Measurements from ENCODE around the gene PPM1N.

The PPM1N gene

DNA sequence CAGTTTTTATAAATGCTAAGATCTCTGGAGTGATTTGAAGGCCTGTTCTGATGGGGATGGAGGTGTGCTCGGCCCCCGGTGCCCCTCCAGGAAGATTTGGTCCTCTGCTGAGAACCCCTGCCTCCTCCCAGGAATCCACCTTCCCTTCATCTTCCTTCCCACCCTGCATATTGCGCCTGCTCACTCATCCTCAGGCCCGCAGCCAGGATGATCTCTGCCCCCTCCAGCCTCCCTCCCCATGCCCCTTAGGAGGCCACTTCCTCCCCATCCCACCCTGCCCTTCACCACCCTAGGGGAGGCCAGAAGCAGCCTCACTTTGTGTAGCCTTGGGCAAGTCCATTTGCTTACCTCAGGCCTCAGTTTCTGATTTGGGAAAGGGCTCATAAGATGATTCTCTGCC, 28.7 kb downstream of the PPM1N start:
- no peak overlapping the region for H3K4me3 ChIP-seq (ENCODE audit: low read depth, low read length)
- no peak for DNase-seq (ENCODE audit: low read depth)
- TF ChIP-seq, protein P1, sequence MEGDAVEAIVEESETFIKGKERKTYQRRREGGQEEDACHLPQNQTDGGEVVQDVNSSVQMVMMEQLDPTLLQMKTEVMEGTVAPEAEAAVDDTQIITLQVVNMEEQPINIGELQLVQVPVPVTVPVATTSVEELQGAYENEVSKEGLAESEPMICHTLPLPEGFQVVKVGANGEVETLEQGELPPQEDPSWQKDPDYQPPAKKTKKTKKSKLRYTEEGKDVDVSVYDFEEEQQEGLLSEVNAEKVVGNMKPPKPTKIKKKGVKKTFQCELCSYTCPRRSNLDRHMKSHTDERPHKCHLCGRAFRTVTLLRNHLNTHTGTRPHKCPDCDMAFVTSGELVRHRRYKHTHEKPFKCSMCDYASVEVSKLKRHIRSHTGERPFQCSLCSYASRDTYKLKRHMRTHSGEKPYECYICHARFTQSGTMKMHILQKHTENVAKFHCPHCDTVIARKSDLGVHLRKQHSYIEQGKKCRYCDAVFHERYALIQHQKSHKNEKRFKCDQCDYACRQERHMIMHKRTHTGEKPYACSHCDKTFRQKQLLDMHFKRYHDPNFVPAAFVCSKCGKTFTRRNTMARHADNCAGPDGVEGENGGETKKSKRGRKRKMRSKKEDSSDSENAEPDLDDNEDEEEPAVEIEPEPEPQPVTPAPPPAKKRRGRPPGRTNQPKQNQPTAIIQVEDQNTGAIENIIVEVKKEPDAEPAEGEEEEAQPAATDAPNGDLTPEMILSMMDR (IDR thresholded peaks at IDR 0.05; ENCODE audit: control insufficient read depth, extremely low read depth, insufficient read depth) = no peak

DNA sequence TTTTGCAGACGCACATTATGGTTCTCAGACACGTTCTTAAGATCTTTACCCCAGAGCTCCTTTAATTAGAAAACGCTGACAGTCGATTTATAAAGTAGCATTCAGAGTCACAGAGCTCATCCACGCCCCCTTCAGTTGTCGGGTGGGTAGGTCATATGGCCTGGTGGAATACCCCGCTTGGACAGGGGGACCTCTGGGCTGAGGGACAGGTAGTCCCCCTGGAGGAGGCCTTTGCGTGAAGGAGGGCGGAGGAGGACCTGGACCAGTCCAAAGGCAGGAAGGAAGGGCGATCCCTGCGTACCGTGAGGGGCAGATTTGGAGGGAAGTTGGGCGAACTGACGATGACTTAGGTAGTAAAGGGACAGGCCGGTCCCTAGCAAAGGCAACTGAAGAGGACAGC, 29.5 kb downstream of the PPM1N start:
- TF ChIP-seq, protein P1 (IDR thresholded peaks at IDR 0.05; ENCODE audit: control insufficient read depth, extremely low read depth, insufficient read depth) = no peak
- DNase-seq (ENCODE audit: low read depth) = no peak
- no peak overlapping the region for H3K4me3 ChIP-seq (ENCODE audit: low read depth, low read length)

DNA sequence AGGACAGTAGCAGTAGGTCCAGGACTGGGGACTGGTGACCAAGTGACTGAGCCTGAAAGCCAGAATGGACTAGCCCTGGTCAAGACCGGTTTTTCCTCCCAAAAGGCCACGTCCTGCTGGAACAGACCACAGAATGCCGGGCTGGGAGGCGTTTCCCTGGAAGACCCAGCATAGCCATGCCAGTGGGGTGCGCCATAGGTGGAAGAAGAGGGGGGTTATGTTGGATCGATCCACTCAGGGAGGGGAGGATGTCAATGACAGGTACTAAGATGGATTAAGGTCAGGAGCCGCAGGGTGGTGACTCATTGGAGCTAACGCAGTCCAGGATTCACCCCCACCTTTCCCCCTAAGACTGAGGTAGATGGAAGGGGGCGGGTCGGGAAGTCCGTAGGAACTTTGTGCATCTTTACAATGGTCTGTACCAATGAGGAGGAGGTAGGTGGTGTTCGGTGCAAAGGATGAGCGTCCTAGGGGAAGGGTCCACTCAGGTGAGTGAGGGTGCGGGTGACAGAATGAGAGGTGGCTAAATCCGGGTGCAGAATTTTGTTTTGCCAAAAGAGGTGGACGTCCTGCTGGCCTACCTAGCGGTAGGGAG, 30.0 kb downstream of the PPM1N start:
- no peak for DNase-seq (ENCODE audit: low read depth)
- H3K4me3 ChIP-seq (ENCODE audit: low read depth, low read length) = no peak overlapping the region
- TF ChIP-seq, protein P1 (IDR thresholded peaks at IDR 0.05; ENCODE audit: control insufficient read depth, extremely low read depth, insufficient read depth) = no peak

DNA sequence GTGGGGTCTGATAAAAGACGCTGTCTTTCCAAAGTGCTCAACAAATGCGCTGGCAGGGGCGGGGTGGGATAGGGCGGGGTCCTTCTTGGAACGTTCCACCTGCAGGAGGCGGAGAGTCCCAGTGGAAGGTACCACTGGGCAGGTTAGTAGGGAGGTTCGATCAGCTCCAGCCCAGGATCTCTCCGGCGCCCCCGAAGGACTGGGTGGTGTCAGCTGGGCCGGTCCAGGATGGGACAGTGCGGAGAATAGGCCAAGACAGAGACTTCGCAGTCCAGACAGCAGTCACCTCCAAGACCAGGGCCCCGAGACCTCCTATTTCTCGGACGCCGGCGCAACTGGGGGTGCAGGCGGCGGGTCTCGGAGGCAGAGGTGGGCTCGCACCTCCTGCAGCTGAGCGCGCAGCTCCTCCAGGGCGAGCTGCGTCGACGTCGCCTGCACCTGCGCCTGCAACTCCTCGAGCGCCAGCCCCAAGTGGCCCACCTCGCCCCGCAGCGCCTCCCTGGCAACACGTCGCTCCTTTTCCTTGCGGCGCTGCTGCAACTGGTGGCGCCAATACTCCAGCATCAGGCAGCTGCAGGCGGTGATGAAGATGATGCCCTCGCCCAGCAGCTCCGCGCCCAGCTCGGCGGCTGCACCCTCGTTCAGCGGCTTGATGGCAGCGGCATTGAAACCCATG, 30.6 kb downstream of the PPM1N start:
- TF ChIP-seq, protein P1 (IDR thresholded peaks at IDR 0.05; ENCODE audit: control insufficient read depth, extremely low read depth, insufficient read depth) = no peak
- no peak for DNase-seq (ENCODE audit: low read depth)
- H3K4me3 ChIP-seq (ENCODE audit: low read depth, low read length) = no peak overlapping the region

DNA sequence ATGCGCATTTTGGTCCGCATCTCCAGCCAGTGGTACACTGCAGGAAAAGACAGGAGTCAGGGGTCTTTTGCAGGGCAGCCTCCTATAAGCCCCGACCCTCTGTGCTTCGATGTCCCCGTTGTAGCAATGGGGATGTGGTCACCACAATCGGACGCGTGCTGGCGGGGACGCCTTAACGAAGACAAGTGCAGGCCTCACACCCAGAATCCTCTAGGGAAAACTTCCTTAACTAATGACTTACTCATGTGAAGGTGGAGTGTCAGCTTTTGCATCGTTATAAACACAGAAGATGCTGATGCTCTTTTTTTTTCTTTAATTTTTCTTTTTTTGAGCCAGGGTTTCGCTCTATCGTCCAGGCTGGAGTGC, 31.2 kb downstream of the PPM1N start:
- H3K4me3 ChIP-seq (ENCODE audit: low read depth, low read length) = no peak overlapping the region
- TF ChIP-seq, protein P1 (IDR thresholded peaks at IDR 0.05; ENCODE audit: control insufficient read depth, extremely low read depth, insufficient read depth) = no peak
- DNase-seq (ENCODE audit: low read depth) = no peak

DNA sequence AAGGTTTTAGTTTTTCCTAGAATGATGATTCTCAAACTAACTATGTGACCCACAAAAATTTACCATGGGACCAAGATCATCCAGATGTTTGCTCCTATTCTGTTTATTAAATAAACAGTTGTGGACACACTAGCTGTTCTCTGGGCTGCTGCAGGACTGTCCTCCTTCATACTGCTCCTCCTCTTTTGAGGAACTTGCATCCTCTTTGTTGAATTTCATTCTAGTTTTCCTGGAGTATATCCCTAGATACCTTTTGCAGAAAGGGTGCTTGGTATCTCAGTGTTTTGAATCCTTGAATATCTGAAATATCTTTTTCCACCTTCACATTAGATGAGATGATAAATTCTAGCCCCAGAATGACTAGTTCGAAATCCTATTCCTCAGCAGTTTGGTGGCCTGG, 33.1 kb downstream of the PPM1N start:
- DNase-seq (ENCODE audit: low read depth) = no peak
- H3K4me3 ChIP-seq (ENCODE audit: low read depth, low read length) = no peak overlapping the region
- TF ChIP-seq, protein P1 (IDR thresholded peaks at IDR 0.05; ENCODE audit: control insufficient read depth, extremely low read depth, insufficient read depth) = no peak

DNA sequence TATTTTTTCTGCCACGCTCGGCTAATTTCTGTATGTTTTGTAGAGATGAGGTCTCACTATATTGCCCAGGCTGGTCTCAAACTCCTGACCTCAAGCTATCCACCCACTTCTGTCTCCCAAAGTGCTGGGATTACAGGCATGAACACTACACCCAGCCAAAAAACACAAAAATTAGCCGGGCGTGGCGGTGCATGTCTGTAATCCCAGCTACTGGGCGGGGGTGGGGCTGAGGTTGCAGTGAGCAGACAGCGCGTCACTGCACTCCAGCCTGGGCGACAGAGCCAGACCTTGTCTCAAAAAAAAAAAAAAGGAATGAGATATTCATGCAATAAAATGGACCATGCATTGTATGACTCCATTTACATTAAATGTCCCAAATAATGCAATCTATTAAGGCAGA, 41.2 kb downstream of the PPM1N start:
- no peak for DNase-seq (ENCODE audit: low read depth)
- H3K4me3 ChIP-seq (ENCODE audit: low read depth, low read length) = no peak overlapping the region
- TF ChIP-seq, protein P1 (IDR thresholded peaks at IDR 0.05; ENCODE audit: control insufficient read depth, extremely low read depth, insufficient read depth) = no peak
